Measurements from ENCODE around the gene MED10. TPM values are rescaled to one million over a fixed set of nuclear protein-coding genes. Genes with fewer than 3 reads are reported as not detected.

Gene MED10
- total and polyA plus RNA-seq, 2 donors (not counting 3 experiments of a cell fraction or from before 2014, with no cell fraction given), result 55.6 to 56.3 TPM

DNA sequence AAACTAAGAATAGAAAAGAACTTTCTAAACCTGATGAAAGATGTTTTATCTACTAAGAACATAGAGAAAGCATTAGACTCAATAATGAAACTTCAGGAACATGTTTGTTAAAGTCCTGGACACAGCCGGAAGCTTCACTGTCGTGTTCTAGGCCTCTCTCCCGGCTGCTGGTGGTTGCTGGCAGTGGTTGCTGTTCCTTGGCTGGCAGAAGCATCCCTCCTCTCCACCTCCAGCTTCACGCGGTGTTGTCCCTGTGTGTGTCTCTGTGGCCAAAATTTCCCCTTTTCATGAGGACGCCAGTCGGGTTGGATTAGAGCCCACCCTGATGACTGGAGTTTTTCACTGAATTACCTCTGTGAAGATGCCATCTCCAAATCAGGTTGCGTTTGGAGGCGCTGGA, 6.5 kb upstream of the MED10 start:
- BruUV-seq (replicated peaks), result no TSS peak
- CTCF ChIA-PET, result interaction anchor here (2.8 kb wide), 1 partner anchor 50 kb away, joined by 11 read pairs; no protein-coding TSS in a partner anchor
- dilution Hi-C loops (cut with MboI; ENCODE audit: extremely low pct_ligation_motif_present, low sequenced_read_pairs), result no loop called here
- Histone ChIP-seq H3K27me3 (ENCODE audit: control insufficient read depth in 2 of 2, insufficient read depth in 2 of 2, low read length in 2 of 2) (peaks cover 6% of the 10 kb centered on the region in 2 experiments), H3K4me3 (replicated peaks in 1 of 3; ENCODE audit: insufficient read depth in 1 of 3, low read depth in 1 of 3, low read length in 3 of 3) (no peak overlapping the region), H3K9me1 (replicated peaks; ENCODE audit: control insufficient read depth, extremely low read depth, insufficient read depth, low read length) (no peaks in the 10 kb centered on the region), H3K79me2 (ENCODE audit: control insufficient read depth, insufficient read depth, low read length) (no peaks in the 10 kb centered on the region), H3K9ac (replicated peaks; ENCODE audit: extremely low read depth, insufficient read depth, low read length) (no peak overlapping the region), H3K27ac (ENCODE audit: insufficient read depth, low read depth, low read length) (no peak overlapping the region), H3K4me2 (ENCODE audit: insufficient read depth, low read length) (no peak overlapping the region), H3K4me1 (ENCODE audit: control insufficient read depth, extremely low read depth, insufficient read depth, low read length) (no peaks in the 10 kb centered on the region), H2AFZ (ENCODE audit: low read depth, low read length) (no peak overlapping the region), H3K36me3 (ENCODE audit: control insufficient read depth in 2 of 2, extremely low read depth in 1 of 2, insufficient read depth in 2 of 2, low read length in 2 of 2) (no peaks in the 10 kb centered on the region), H4K20me1 (replicated peaks; ENCODE audit: control insufficient read depth, extremely low read depth, insufficient read depth, low read length) (no peaks in the 10 kb centered on the region), H3K9me3 (replicated peaks; ENCODE audit: control insufficient read depth, insufficient read depth, low read length) (no peaks in the 10 kb centered on the region)
- intact Hi-C loops (cut with micrococcal nuclease), result no loop called here
- DNase-seq (ENCODE audit: low read depth, low spot score) (no peak), FAIRE-seq (no peak)
- POLR2A ChIA-PET, result no interaction called here
- TF ChIP-seq, protein P1, sequence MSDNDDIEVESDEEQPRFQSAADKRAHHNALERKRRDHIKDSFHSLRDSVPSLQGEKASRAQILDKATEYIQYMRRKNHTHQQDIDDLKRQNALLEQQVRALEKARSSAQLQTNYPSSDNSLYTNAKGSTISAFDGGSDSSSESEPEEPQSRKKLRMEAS (IDR thresholded peaks at IDR 0.05; ENCODE audit: insufficient read depth, insufficient read length), result no peak
- no peak for TF ChIP-seq MYC (IDR thresholded peaks at IDR 0.05; ENCODE audit: low read depth, low read length)
- no peak for TF ChIP-seq FOS (IDR thresholded peaks at IDR 0.05; ENCODE audit: borderline replicate concordance, insufficient read depth, low read length)
- no peak for TF ChIP-seq EZH2 (IDR thresholded peaks at IDR 0.05; ENCODE audit: borderline replicate concordance, low read depth, low read length, severe bottlenecking)
- TF ChIP-seq, protein P2, sequence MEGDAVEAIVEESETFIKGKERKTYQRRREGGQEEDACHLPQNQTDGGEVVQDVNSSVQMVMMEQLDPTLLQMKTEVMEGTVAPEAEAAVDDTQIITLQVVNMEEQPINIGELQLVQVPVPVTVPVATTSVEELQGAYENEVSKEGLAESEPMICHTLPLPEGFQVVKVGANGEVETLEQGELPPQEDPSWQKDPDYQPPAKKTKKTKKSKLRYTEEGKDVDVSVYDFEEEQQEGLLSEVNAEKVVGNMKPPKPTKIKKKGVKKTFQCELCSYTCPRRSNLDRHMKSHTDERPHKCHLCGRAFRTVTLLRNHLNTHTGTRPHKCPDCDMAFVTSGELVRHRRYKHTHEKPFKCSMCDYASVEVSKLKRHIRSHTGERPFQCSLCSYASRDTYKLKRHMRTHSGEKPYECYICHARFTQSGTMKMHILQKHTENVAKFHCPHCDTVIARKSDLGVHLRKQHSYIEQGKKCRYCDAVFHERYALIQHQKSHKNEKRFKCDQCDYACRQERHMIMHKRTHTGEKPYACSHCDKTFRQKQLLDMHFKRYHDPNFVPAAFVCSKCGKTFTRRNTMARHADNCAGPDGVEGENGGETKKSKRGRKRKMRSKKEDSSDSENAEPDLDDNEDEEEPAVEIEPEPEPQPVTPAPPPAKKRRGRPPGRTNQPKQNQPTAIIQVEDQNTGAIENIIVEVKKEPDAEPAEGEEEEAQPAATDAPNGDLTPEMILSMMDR (IDR thresholded peaks at IDR 0.05; ENCODE audit: extremely low read depth in 1 of 2, insufficient read depth in 1 of 2, low read depth in 1 of 2, low read length in 2 of 2), result no peak
- TF ChIP-seq JUN (IDR thresholded peaks at IDR 0.05; ENCODE audit: borderline replicate concordance, insufficient read depth, insufficient read length, low read depth), result no peak
- no peak for TF ChIP-seq POLR2A (IDR thresholded peaks at IDR 0.05; ENCODE audit: low read depth, low read length)
- no peak for TF ChIP-seq GATA2 (IDR thresholded peaks at IDR 0.05; ENCODE audit: insufficient read depth, insufficient read length, low read depth, low read length)
- no peak for TF ChIP-seq POLR2AphosphoS5 (IDR thresholded peaks at IDR 0.05; ENCODE audit: insufficient read depth, low read depth, low read length)

Measured in endothelial cell of umbilical vein (primary cell).